Esophagus muscularis mucosa (tissue), 4 donors: Measurements from ENCODE around the gene ADK. TPM values are rescaled to one million over a fixed set of nuclear protein-coding genes. Genes with fewer than 3 reads are reported as not detected.
A peak's percentile ranks its signal among the peaks of the same experiment; 100 is the strongest.

Experiments used
- DNase-seq: peaks from one replicate; pipeline ENCODE4 v3.0.0-alpha.2; 2017; ENCODE audit errors: extremely low spot score
- H3K27ac ChIP-seq, 4 donors: fragments of 200-600 bp; sonication (generic); replicated peaks in 1 of 4; 1 replicate in 3 of 4; 2 replicates in 1 of 4; pipeline ENCODE4 v1.5.1; 2016 to 2019; ENCODE audit warnings: mild to moderate bottlenecking in 1 of 4
- H3K27me3 ChIP-seq, 4 donors: fragments of 200-600 bp; sonication (generic); one replicate each; pipeline versions ENCODE4 v1.5.1 to v1.6.0; 2016 to 2019
- H3K36me3 ChIP-seq, 4 donors: fragments of 200-600 bp; sonication (generic); one replicate each; pipeline ENCODE4 v1.5.1; 2016 to 2019
- H3K4me1 ChIP-seq, 4 donors: fragments of 200-600 bp; sonication (generic); one replicate each; pipeline ENCODE4 v1.5.1; 2016 to 2019
- H3K4me3 ChIP-seq, 4 donors: fragments of 200-600 bp; sonication (generic); 1 replicate in 2 of 4; 2 replicates in 2 of 4; pipeline ENCODE4 v1.5.1; 2016 to 2019; ENCODE audit warnings: mild to moderate bottlenecking in 4 of 4, moderate library complexity in 1 of 4
- H3K9me3 ChIP-seq, 4 donors: fragments of 200-600 bp; sonication (generic); 1 replicate in 3 of 4; 2 replicates in 1 of 4; pipeline ENCODE4 v1.5.1; 2016 to 2019
- CTCF ChIP-seq, 3 experiments: fragments of 200-600 bp in 2 of 3; fragments of 450-650 bp in 1 of 3; sonication (generic) in 2 of 3; IDR thresholded peaks; one replicate each; pipeline ENCODE4 v1.5.1; 2017 to 2019; ENCODE audit warnings: antibody characterized with exemption in 3 of 3, mild to moderate bottlenecking in 2 of 3, moderate library complexity in 1 of 3
- EP300 ChIP-seq: sonication (generic); formaldehyde crosslinking; IDR thresholded peaks from one replicate; pipeline ENCODE4 v1.6.1; 2017; ENCODE audit warnings: antibody characterized with exemption
- POLR2A ChIP-seq: fragments of 450-650 bp; IDR thresholded peaks from one replicate; pipeline ENCODE4 v1.6.1; 2017; ENCODE audit warnings: antibody characterized with exemption, moderate library complexity, mild to moderate bottlenecking, low read depth
- POLR2AphosphoS5 ChIP-seq, 2 donors: sonication (generic); formaldehyde crosslinking; IDR thresholded peaks; one replicate each; pipeline ENCODE4 v1.6.1; 2017; ENCODE audit warnings: antibody characterized with exemption in 2 of 2
- WGBS: methylation state at CpG from one replicate; pipeline ENCODE4 v1.1.5; 2018; 5-methylcytosine and 5-hydroxymethylcytosine counted together
- intact Hi-C: fragments of 100-400 bp; cut with DNase I; formaldehyde crosslinking; loops from one replicate; pipeline ENCODE4 v1.15.1; 2023
- total RNA-seq, 4 donors: library from RNA; depleted of rRNA; stranded (reverse); fragments of >200 nt; gene quantifications; one replicate each; pipeline versions ENCODE4 v1.1.0 to v1.2.1, GENCODE V29; 2016

ADK gene
- total RNA-seq, 4 donors from 2014 or later: 20.2 to 23.3 (median 21.2) TPM

GRCh38 chr10:74300666-74301065 is 149.6 kb downstream of the ADK start:
- no peak for DNase-seq
- H3K9me3 ChIP-seq: no peaks in the 10 kb centered on the region
- TF ChIP-seq POLR2A (no peak), EP300 (no peak), POLR2AphosphoS5 (IDR thresholded peaks at IDR 0.05) (no peak), CTCF (IDR thresholded peaks at IDR 0.05) (no peak)
- no peak overlapping the region for H3K4me3 ChIP-seq
- no peaks in the 10 kb centered on the region for H3K36me3 ChIP-seq
- H3K27me3 ChIP-seq: no peaks in the 10 kb centered on the region
- H3K4me1 ChIP-seq: no peaks in the 10 kb centered on the region
- WGBS: 65% methylated on average over 1 of the region's 1 CpG
- intact Hi-C loops: no loop called here
- no peak overlapping the region for H3K27ac ChIP-seq

- Histone ChIP-seq H3K4me3 (no peak overlapping the region), H3K36me3 (no peaks in the 10 kb centered on the region), H3K27ac (no peak overlapping the region), H3K27me3 (no peaks in the 10 kb centered on the region), H3K4me1 (peaks cover 0 to 17% (median 15%) of the 10 kb centered on the region in 4 donors), H3K9me3 (no peaks in the 10 kb centered on the region)
- 91% methylated on average over 3 of the region's 3 CpGs for WGBS
- no peak for DNase-seq
- TF ChIP-seq EP300 (no peak), CTCF (IDR thresholded peaks at IDR 0.05) (no peak), POLR2A (no peak), POLR2AphosphoS5 (IDR thresholded peaks at IDR 0.05) (no peak)
- intact Hi-C loops: no loop called here
These were observed 154.7 kb downstream of the ADK start for GRCh38 chr10:74305730-74306129.

GRCh38 chr10:74306227-74306982 is 155.4 kb downstream of the ADK start:
- H3K4me1 ChIP-seq: peaks cover 0 to 17% (median 15%) of the 10 kb centered on the region in 4 donors
- H3K27me3 ChIP-seq: no peaks in the 10 kb centered on the region
- TF ChIP-seq POLR2A (no peak), EP300 (no peak), POLR2AphosphoS5 (IDR thresholded peaks at IDR 0.05) (no peak), CTCF (IDR thresholded peaks at IDR 0.05) (no peak)
- H3K9me3 ChIP-seq: no peaks in the 10 kb centered on the region
- DNase-seq: no peak
- H3K36me3 ChIP-seq: no peaks in the 10 kb centered on the region
- intact Hi-C loops: no loop called here
- no peak overlapping the region for H3K4me3 ChIP-seq
- no peak overlapping the region for H3K27ac ChIP-seq
- WGBS: 74% methylated on average over 3 of the region's 3 CpGs

- 79% methylated on average over 3 of the region's 3 CpGs for WGBS
- TF ChIP-seq EP300 (no peak), POLR2AphosphoS5 (IDR thresholded peaks at IDR 0.05) (no peak), POLR2A (no peak), CTCF (IDR thresholded peaks at IDR 0.05) (no peak)
- peak overlapping the region in 1 of 4 donors; percentile 22 for H3K27ac ChIP-seq
These were observed 156.1 kb downstream of the ADK start for GRCh38 chr10:74307061-74307651.

More at GRCh38 chr10:74307061-74307651, 156.1 kb downstream of the ADK start:
- no peaks in the 10 kb centered on the region for H3K36me3 ChIP-seq
- no peaks in the 10 kb centered on the region for H3K9me3 ChIP-seq
- peaks cover 0 to 17% (median 15%) of the 10 kb centered on the region in 4 donors for H3K4me1 ChIP-seq
- intact Hi-C loops: no loop called here
- H3K27me3 ChIP-seq: no peaks in the 10 kb centered on the region
- H3K4me3 ChIP-seq: no peak overlapping the region
- DNase-seq: no peak
